Adrenal gland (tissue), 12 donors: ENCODE results near the gene RRP1. TPM values are rescaled to one million over a fixed set of nuclear protein-coding genes. Genes with fewer than 3 reads are reported as not detected.
"Not testable (repeated sequence)": the region's sequence is repeated elsewhere in the genome, so short reads cannot be mapped to it uniquely, and the experiment has no call there.

Experiments used
- DNase-seq, 7 donors: peaks; one replicate each; pipeline ENCODE4 v3.0.0-alpha.2; 2019 to 2020
- H3K27ac ChIP-seq, 5 donors: fragments of 200-600 bp; sonication (generic) in 4 of 5; 1 replicate in 3 of 5; 2 replicates in 2 of 5; pipeline versions ENCODE4 v1.5.1 to v1.8.0; 2016 to 2020; ENCODE audit warnings: mild to moderate bottlenecking in 1 of 5
- H3K27me3 ChIP-seq: fragments of 200-600 bp; 2 replicates; pipeline ENCODE4 v1.8.0; 2021
- H3K36me3 ChIP-seq, 2 donors: fragments of 200-600 bp; replicated peaks in 1 of 2; 1 replicate in 1 of 2; 2 replicates in 1 of 2; pipeline versions ENCODE4 v1.5.1 to v1.8.0; 2018 to 2022
- H3K4me1 ChIP-seq, 2 donors: fragments of 200-600 bp; replicated peaks in 1 of 2; 1 replicate in 1 of 2; 2 replicates in 1 of 2; pipeline versions ENCODE4 v1.5.1 to v1.8.0; 2018 to 2021
- H3K4me3 ChIP-seq, 4 donors: fragments of 200-600 bp; sonication (generic) in 3 of 4; one replicate each; pipeline ENCODE4 v1.5.1; 2016 to 2018
- H3K9me3 ChIP-seq, 3 donors: fragments of 200-600 bp; sonication (generic) in 1 of 3; replicated peaks in 1 of 3; 1 replicate in 2 of 3; 2 replicates in 1 of 3; pipeline versions ENCODE4 v1.5.1 to v1.8.0; 2016 to 2021
- POLR2A ChIP-seq, 2 donors: fragments of 450-650 bp; IDR thresholded peaks; one replicate each; pipeline ENCODE4 v1.6.1; 2017; ENCODE audit warnings: antibody characterized with exemption in 2 of 2, mild to moderate bottlenecking in 2 of 2, moderate library complexity in 1 of 2
- WGBS, 4 donors: extraction: QIAGEN DNeasy Blood & Tissue Kit in 2 of 4; methylation state at CpG; one replicate each; pipeline versions ENCODE4 v1.1.5 to v1.1.7; 2013 to 2017; 5-methylcytosine and 5-hydroxymethylcytosine counted together
- intact Hi-C, 2 donors: fragments of 100-400 bp; cut with DNase I; formaldehyde crosslinking; loops; one replicate each; pipeline versions ENCODE4 v1.14.1 to v1.15.0; 2022 to 2023
- polyA plus RNA-seq, 3 donors: library from polyadenylated mRNA; stranded (reverse); fragments of 200-250 nt in 2 of 3; fragments of 350-450 nt in 1 of 3; fragmentation: Illumina TruSeq in 1 of 3; extraction: RNeasy Lipid Tissue Mini Kit (QIAGEN cat#74804) in 1 of 3; gene quantifications; one replicate each; pipeline ENCODE4 v1.2.3, GENCODE V29; 2013 to 2014
- total RNA-seq, 9 donors: library from RNA; depleted of rRNA in 4 of 9; stranded (reverse); fragments of >200 nt in 4 of 9; fragments of 120-200 nt in 1 of 9; fragmentation: NEBNext Ultra II Directional in 1 of 9; extraction: Animal tissue kit (Norgen Biotek cat#: 25700) in 1 of 9; gene quantifications; one replicate each; pipeline versions ENCODE4 v1.1.0 to v1.2.4, GENCODE V29; 2013 to 2023
- TF ChIP-seq, protein P1 (sequence below), 6 experiments: fragments of 450-650 bp in 4 of 6; fragments of 200-600 bp in 2 of 6; sonication (generic) in 1 of 6; IDR thresholded peaks; 1 replicate in 5 of 6; 2 replicates in 1 of 6; pipeline versions ENCODE4 v1.5.1 to v1.8.0; 2016 to 2021; ENCODE audit warnings: antibody characterized with exemption in 6 of 6, mild to moderate bottlenecking in 2 of 6, moderate library complexity in 1 of 6
- donor health status: healthy with polysubstance abuse.
- donor health status: Bipolar disorder and iron deficiency.
- donor health status: DM: yes; HTN: yes; CAD: no.
- donor health status: DM: no; HTN: no; CAD: no.
- donor health status: DM: no; HTN: no; CAD: no.
- donor health status: DM: yes; HTN: yes; CAD: no.

Gene RRP1
- total and polyA plus RNA-seq, 12 donors, result 12.8 to 29.8 (median 19.8) TPM

DNA sequence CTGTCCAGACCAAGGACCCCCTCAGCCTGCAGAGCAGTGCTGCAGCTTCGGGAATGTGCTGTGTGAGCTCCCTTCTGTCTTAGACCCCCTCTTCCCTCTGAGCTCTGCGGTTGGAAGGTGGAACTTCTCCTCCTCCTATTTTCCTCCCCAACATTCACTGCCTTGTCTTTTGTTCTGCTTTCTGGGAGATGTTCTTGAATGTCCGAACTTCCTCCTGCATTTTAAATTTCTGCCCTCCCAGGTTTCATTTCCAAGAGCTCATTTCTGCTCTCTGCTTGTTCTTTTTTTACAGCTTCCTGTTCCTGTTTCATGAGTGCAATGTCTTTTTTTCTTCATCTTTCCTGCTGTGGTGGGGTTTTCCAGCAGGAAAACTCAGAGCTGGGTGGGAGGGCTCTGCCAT, 29.3 kb downstream of the RRP1 start:
- H3K27me3 ChIP-seq, result no peaks in the 10 kb centered on the region
- intact Hi-C loops, result no loop called here
- no peaks in the 10 kb centered on the region for H3K36me3 ChIP-seq
- 58 to 69% (median 67%) methylated on average over 3 of the region's 3 CpGs for WGBS, 4 donors
- DNase-seq, result no peak
- no peaks in the 10 kb centered on the region for H3K9me3 ChIP-seq
- H3K4me3 ChIP-seq, result no peak overlapping the region
- no peak for TF ChIP-seq POLR2A (IDR thresholded peaks at IDR 0.05)
- TF ChIP-seq, protein P1, sequence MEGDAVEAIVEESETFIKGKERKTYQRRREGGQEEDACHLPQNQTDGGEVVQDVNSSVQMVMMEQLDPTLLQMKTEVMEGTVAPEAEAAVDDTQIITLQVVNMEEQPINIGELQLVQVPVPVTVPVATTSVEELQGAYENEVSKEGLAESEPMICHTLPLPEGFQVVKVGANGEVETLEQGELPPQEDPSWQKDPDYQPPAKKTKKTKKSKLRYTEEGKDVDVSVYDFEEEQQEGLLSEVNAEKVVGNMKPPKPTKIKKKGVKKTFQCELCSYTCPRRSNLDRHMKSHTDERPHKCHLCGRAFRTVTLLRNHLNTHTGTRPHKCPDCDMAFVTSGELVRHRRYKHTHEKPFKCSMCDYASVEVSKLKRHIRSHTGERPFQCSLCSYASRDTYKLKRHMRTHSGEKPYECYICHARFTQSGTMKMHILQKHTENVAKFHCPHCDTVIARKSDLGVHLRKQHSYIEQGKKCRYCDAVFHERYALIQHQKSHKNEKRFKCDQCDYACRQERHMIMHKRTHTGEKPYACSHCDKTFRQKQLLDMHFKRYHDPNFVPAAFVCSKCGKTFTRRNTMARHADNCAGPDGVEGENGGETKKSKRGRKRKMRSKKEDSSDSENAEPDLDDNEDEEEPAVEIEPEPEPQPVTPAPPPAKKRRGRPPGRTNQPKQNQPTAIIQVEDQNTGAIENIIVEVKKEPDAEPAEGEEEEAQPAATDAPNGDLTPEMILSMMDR (IDR thresholded peaks at IDR 0.05), result no peak
- no peak overlapping the region for H3K27ac ChIP-seq
- no peaks in the 10 kb centered on the region for H3K4me1 ChIP-seq

DNA sequence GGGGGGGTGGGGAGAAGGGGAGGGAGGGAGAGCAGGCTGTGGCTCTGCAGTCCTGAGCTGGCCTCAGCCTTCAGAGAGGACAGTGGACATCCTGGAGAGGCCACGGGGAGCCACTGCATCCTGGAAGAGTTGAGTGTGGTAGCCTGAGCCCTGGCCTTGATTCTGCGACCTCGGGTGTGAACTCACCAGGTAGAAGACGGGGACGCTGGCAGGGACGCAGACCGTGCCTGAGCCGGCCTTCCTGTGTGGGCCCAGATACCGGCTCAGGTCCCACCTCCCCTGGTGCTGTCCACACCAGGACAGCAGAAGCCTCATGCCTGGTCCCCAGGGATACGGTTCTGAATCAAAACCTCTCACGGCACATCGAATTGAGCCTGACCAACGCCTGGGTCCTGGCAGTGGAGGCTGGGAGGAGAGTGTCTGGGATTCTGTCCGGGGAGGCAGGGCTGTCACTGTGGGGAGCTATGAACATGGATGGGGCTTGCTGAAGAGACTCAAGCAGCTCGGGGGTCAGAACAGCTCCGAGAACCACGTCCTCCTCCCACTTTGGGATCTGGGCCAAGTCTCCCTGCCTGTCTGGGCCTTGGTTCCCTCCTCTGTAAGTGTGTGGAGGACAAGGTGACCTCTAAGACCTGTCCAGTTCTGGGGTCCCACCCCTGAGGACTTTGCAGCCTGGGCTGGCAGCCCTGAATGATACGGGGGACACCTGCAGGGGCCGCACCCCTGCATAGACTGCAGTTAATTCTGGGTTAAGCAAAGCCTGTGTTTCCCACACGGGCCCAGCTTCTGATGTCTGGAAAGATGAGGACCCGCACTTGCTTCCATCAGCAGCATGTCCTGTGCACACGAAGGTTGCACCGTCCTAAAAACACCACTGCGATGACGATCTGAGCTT, 30.4 kb downstream of the RRP1 start:
- Histone ChIP-seq H3K27ac (no peak overlapping the region), H3K27me3 (no peaks in the 10 kb centered on the region), H3K36me3 (no peaks in the 10 kb centered on the region), H3K4me1 (no peaks in the 10 kb centered on the region), H3K9me3 (no peaks in the 10 kb centered on the region), H3K4me3 (no peak overlapping the region)
- intact Hi-C loops, result no loop called here
- DNase-seq, result no peak
- no peak for TF ChIP-seq POLR2A (IDR thresholded peaks at IDR 0.05)
- WGBS, 4 donors, result 89 to 91% (median 90%) methylated on average over 12 to 25 of the region's 25 CpGs

DNA sequence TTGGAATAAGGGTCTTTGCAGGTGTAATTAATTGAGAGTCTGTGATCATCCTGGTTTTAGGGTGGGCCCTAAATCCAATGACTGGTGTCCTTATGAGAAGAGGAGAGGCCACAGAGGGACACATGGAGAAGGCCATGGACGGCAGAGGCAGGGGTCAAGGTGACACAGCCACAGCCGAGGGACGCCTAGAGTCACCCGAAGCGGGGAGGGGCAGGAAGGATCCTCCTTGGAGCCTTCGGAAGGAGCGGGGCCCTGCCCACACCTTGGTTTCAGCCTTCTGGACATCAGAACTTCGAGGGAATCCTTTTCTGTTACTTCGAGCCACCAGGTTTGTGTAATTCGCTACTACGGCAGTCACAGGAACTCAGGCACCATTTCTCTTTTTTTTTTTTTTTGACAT, 31.1 kb downstream of the RRP1 start:
- no peaks in the 10 kb centered on the region for H3K27me3 ChIP-seq
- H3K4me1 ChIP-seq, result no peaks in the 10 kb centered on the region
- TF ChIP-seq POLR2A (IDR thresholded peaks at IDR 0.05), result no peak
- TF ChIP-seq, protein P1 (IDR thresholded peaks at IDR 0.05), result no peak
- DNase-seq, result no peak
- WGBS, 4 donors, result 82 to 94% (median 87%) methylated on average over 11 of the region's 11 CpGs
- H3K4me3 ChIP-seq, result no peak overlapping the region
- H3K27ac ChIP-seq, result no peak overlapping the region
- intact Hi-C loops, result no loop called here
- no peaks in the 10 kb centered on the region for H3K36me3 ChIP-seq
- no peaks in the 10 kb centered on the region for H3K9me3 ChIP-seq

DNA sequence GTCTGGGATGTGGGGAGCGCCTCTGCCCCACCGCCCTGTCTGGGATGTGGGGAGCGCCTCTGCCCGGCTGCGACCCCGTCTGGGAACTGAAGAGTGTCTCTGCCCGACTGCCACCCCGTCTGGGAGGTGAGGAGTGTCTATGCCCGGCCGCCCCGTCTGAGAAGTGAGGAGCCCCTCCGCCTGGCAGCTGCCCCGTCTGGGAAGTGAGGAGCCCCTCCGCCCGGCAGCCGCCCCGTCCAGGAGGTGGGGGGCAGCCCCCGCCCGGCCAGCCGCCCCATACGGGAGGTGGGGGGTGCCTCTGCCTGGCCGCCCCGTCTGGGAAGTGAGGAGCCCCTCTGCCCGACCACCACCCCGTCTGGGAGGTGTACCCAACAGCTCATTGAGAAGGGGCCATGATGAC, 32.8 kb downstream of the RRP1 start:
- intact Hi-C loops, H3K27ac ChIP-seq, H3K4me1 ChIP-seq, H3K36me3 ChIP-seq, H3K9me3 ChIP-seq, H3K4me3 ChIP-seq, DNase-seq, H3K27me3 ChIP-seq: not testable (repeated sequence)
- WGBS, 4 donors, result 88 to 96% (median 91%) methylated on average over 8 to 25 of the region's 25 CpGs

DNA sequence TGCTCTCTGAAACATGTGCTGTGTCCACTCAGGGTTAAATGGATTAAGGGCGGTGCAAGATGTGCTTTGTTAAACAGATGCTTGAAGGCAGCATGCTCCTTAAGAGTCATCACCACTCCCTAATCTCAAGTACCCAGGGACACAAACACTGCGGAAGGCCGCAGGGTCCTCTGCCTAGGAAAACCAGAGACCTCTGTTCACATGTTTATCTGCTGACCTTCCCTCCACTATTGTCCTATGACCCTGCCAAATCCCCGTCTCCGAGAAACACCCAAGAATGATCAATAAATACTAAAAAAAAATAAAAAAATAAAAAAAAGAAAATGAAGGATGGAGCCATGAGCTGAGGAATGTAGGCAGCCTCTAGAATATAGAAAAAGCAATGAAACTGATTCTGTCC, 33.4 kb downstream of the RRP1 start:
- H3K4me3 ChIP-seq, H3K27ac ChIP-seq, H3K36me3 ChIP-seq, intact Hi-C loops, H3K27me3 ChIP-seq, H3K4me1 ChIP-seq, DNase-seq, H3K9me3 ChIP-seq: not testable (repeated sequence)
- WGBS, 4 donors, result 78 to 97% (median 87%) methylated on average over 2 to 5 of the region's 5 CpGs
